Heart right ventricle (tissue), 16 donors: ENCODE data around the gene LSP1. TPM values are rescaled to one million over a fixed set of nuclear protein-coding genes. Genes with fewer than 3 reads are reported as not detected.

ENCODE experiments used
- ATAC-seq, 8 donors: fragments of 200-7000 bp; cut with Tn5 transposase; one replicate each; pipeline ENCODE4 v1.9.1; 2020; ENCODE audit warnings: mild to moderate bottlenecking in 8 of 8, moderate library complexity in 8 of 8, moderate number of reproducible peaks in 1 of 8
- DNase-seq, 2 donors: peaks; one replicate each; pipeline ENCODE4 v3.0.0-alpha.2; 2020
- H3K27ac ChIP-seq, 10 donors: fragments of 200-600 bp; sonication (generic) in 2 of 10; one replicate each; pipeline versions ENCODE4 v1.5.0 to v1.8.0; 2020 to 2022; ENCODE audit warnings: mild to moderate bottlenecking in 3 of 10
- H3K27me3 ChIP-seq, 7 donors: fragments of 200-600 bp; one replicate each; pipeline ENCODE4 v1.8.0; 2021 to 2022; ENCODE audit warnings: mild to moderate bottlenecking in 2 of 7
- H3K36me3 ChIP-seq, 9 donors: fragments of 200-600 bp; sonication (generic) in 1 of 9; one replicate each; pipeline versions ENCODE4 v1.5.0 to v1.8.0; 2020 to 2022; ENCODE audit warnings: mild to moderate bottlenecking in 2 of 9
- H3K4me1 ChIP-seq, 9 donors: fragments of 200-600 bp; sonication (generic) in 1 of 9; one replicate each; pipeline versions ENCODE4 v1.5.0 to v1.8.0; 2020 to 2022; ENCODE audit warnings: mild to moderate bottlenecking in 4 of 9
- H3K4me3 ChIP-seq, 10 donors: fragments of 200-600 bp; sonication (generic) in 2 of 10; one replicate each; pipeline versions ENCODE4 v1.5.0 to v1.8.0; 2020 to 2022; ENCODE audit warnings: mild to moderate bottlenecking in 7 of 10, moderate library complexity in 2 of 10
- H3K9me3 ChIP-seq, 11 donors: fragments of 200-600 bp in 10 of 11; sonication (generic) in 2 of 11; one replicate each; pipeline versions ENCODE4 v1.5.0 to v1.8.0; 2013 to 2022; ENCODE audit warnings: mild to moderate bottlenecking in 2 of 11, control low read depth in 1 of 11, moderate library complexity in 1 of 11
- CTCF ChIP-seq, 9 donors: fragments of 200-600 bp; sonication (generic) in 2 of 9; IDR thresholded peaks; one replicate each; pipeline versions ENCODE4 v1.5.0 to v1.8.0; 2021 to 2022; ENCODE audit warnings: antibody characterized with exemption in 9 of 9, mild to moderate bottlenecking in 5 of 9, moderate library complexity in 1 of 9
- WGBS, 2 donors: extraction: QIAGEN DNeasy Blood & Tissue Kit; methylation state at CpG; one replicate each; pipeline ENCODE4 v1.1.7; 2013; ENCODE audit warnings: inconsistent platforms in 1 of 2; 5-methylcytosine and 5-hydroxymethylcytosine counted together
- intact Hi-C, 10 donors: fragments of 100-400 bp; cut with DNase I; formaldehyde crosslinking; loops; one replicate each; pipeline versions ENCODE4 v1.11.1 to v1.14.2; 2022
- polyA plus RNA-seq, 2 donors: library from polyadenylated mRNA; stranded (reverse); fragments of 200-250 nt; gene quantifications; one replicate each; pipeline ENCODE4 v1.2.3, GENCODE V29; 2013
- total RNA-seq, 10 donors: library from RNA; stranded (reverse); fragmentation: NEBNext Ultra II Directional in 3 of 10; extraction: Animal tissue kit (Norgen Biotek cat#: 25700) in 3 of 10; gene quantifications; one replicate each; pipeline versions ENCODE4 v1.2.1 to v1.2.4, GENCODE V29; 2021 to 2023
- donor health status: Arrhythmogenic right ventricular cardiomyopathy.
- donor health status: ischemic (EF 13 %, LVEDD 7.1; RV severe dilation, severe dysfunction).
- donor health status: healthy with polysubstance abuse.
- donor health status: DM: no; HTN: yes; CAD: no.
- donor health status: DM: no; HTN: no; CAD: no.
- donor health status: ischemic (EF 25% LVEDD 6.9; RV normal size, moderate dysfunction).
- donor health status: ischemic (EF 25% LVEDD 5.7; RV mildly dilated, moderate dysfunction).
- donor health status: healthy.
- donor health status: DM: yes; HTN: yes; CAD: no.
- donor health status: Ischemic cardiomyopathy.
- donor health status: ischemic (EF 35%, LVEDD 5.7; RV mildly dilated, moderate dysfunction).
- donor health status: nonischemic (EF 11% LVEDD 7.7; RV severe dilation, severe dysfunction).
- donor health status: DM: yes; HTN: yes; CAD: no.
- donor health status: PGD.
- donor health status: ischemic (EF 29% LVEDD 5.4; RV normal size, mild dysfunction).
- donor health status: nonischemic (EF 23%, LVEDD 6.1; RV moderate dilation, normal function).

Gene LSP1
- total and polyA plus RNA-seq, 12 donors, result 16.0 to 57.2 (median 21.4) TPM

GRCh38 chr11:1932105-1932480, 79.2 kb downstream of the LSP1 start:
- Histone ChIP-seq H3K36me3 (peaks cover 0 to 5% (median 0%) of the 10 kb centered on the region in 9 donors), H3K4me1 (peaks cover 4 to 40% (median 13%) of the 10 kb centered on the region in 9 donors), H3K27ac (peak overlapping the region; percentile 17 to 79 (median 64)), H3K4me3 (no peak overlapping the region), H3K27me3 (no peaks in the 10 kb centered on the region), H3K9me3 (no peaks in the 10 kb centered on the region)
- DNase-seq, result no peak
- 86% methylated on average over 11 of the region's 11 CpGs for WGBS, 2 donors
- no peak for TF ChIP-seq CTCF (IDR thresholded peaks at IDR 0.05)
- intact Hi-C loops, result loop anchor here in 2 of 10 donors (2.0 kb wide), 2 partner anchors 17 to 19 kb away; no protein-coding TSS in a partner anchor
- no peak for ATAC-seq

GRCh38 chr11:1932681-1933080, 79.8 kb downstream of the LSP1 start:
- peaks cover 0 to 5% (median 0%) of the 10 kb centered on the region in 9 donors for H3K36me3 ChIP-seq
- 97 to 99% methylated on average over 4 of the region's 4 CpGs for WGBS, 2 donors
- H3K27me3 ChIP-seq, result no peaks in the 10 kb centered on the region
- intact Hi-C loops, result loop anchor here in 2 of 10 donors (2.0 kb wide), 2 partner anchors 18 to 20 kb away; no protein-coding TSS in a partner anchor
- peaks cover 0 to 34% (median 7%) of the 10 kb centered on the region in 9 donors for H3K4me1 ChIP-seq
- DNase-seq (no peak), ATAC-seq (no peak)
- H3K27ac ChIP-seq, result peak overlapping the region in 3 of 10 donors; percentile 65 to 79 (median 75)
- no peak overlapping the region for H3K4me3 ChIP-seq
- H3K9me3 ChIP-seq, result no peaks in the 10 kb centered on the region
- no peak for TF ChIP-seq CTCF (IDR thresholded peaks at IDR 0.05)

GRCh38 chr11:1933416-1934334, 80.8 kb downstream of the LSP1 start:
- H3K36me3 ChIP-seq, result peaks cover 0 to 5% (median 0%) of the 10 kb centered on the region in 9 donors
- H3K27me3 ChIP-seq, result no peaks in the 10 kb centered on the region
- H3K4me3 ChIP-seq, result no peak overlapping the region
- intact Hi-C loops, result loop anchor here in 3 of 10 donors (2.0 kb wide), 2 partner anchors 19 to 21 kb away; no protein-coding TSS in a partner anchor
- WGBS, 2 donors, result 86% methylated on average over 18 of the region's 18 CpGs
- H3K9me3 ChIP-seq, result no peaks in the 10 kb centered on the region
- TF ChIP-seq CTCF (IDR thresholded peaks at IDR 0.05), result no peak
- H3K27ac ChIP-seq, result no peak overlapping the region
- H3K4me1 ChIP-seq, result peaks cover 2 to 34% (median 7%) of the 10 kb centered on the region in 9 donors
- DNase-seq, result no peak
- no peak for ATAC-seq

- intact Hi-C loops, result loop anchor here in 1 of 10 donors (2.0 kb wide), 1 partner anchor 22 kb away; no protein-coding TSS in a partner anchor
- peaks cover 0 to 5% (median 0%) of the 10 kb centered on the region in 9 donors for H3K36me3 ChIP-seq
- WGBS, 2 donors, result 76 to 82% methylated on average over 24 of the region's 24 CpGs
- TF ChIP-seq CTCF (IDR thresholded peaks at IDR 0.05), result no peak
- peaks cover 4 to 39% (median 15%) of the 10 kb centered on the region in 9 donors for H3K4me1 ChIP-seq
- H3K27ac ChIP-seq, result no peak overlapping the region
- ATAC-seq (no peak), DNase-seq (no peak)
- no peaks in the 10 kb centered on the region for H3K27me3 ChIP-seq
- H3K4me3 ChIP-seq, result no peak overlapping the region
- H3K9me3 ChIP-seq, result no peaks in the 10 kb centered on the region
Measured at GRCh38 chr11:1934335-1935155, 81.7 kb downstream of the LSP1 start.
